ENCODE data around the gene ACSL4. TPM values are rescaled to one million over a fixed set of nuclear protein-coding genes. Genes with fewer than 3 reads are reported as not detected.

The ACSL4 gene
- total RNA-seq, 4 donors from 2014 or later: 38.4 to 62.9 (median 46.9) TPM

GRCh38 chrX:109707720-109708119 is 25.3 kb downstream of the ACSL4 start:
- H3K36me3 ChIP-seq: no peaks in the 10 kb centered on the region
- no peak overlapping the region for H3K27ac ChIP-seq
- H3K9me3 ChIP-seq: no peaks in the 10 kb centered on the region
- 89 to 92% methylated on average over 4 of the region's 4 CpGs for WGBS, 2 donors
- TF ChIP-seq CTCF (IDR thresholded peaks at IDR 0.05) (no peak), POLR2A (IDR thresholded peaks at IDR 0.05) (no peak)
- no peak overlapping the region for H3K4me3 ChIP-seq (replicated peaks in 1 of 3)
- intact Hi-C loops (cut with DNase I): no loop called here
- no peaks in the 10 kb centered on the region for H3K4me1 ChIP-seq
- H3K27me3 ChIP-seq: no peaks in the 10 kb centered on the region
- no peak for DNase-seq

- no peak overlapping the region for H3K4me3 ChIP-seq (replicated peaks in 1 of 3)
- 79 to 82% methylated on average over 4 to 5 of the region's 5 CpGs for WGBS, 2 donors
- no peak overlapping the region for H3K27ac ChIP-seq
- no peaks in the 10 kb centered on the region for H3K4me1 ChIP-seq
- H3K36me3 ChIP-seq: no peaks in the 10 kb centered on the region
- H3K27me3 ChIP-seq: no peaks in the 10 kb centered on the region
- no peak for TF ChIP-seq POLR2A (IDR thresholded peaks at IDR 0.05)
- TF ChIP-seq CTCF (IDR thresholded peaks at IDR 0.05): no peak
- H3K9me3 ChIP-seq: no peaks in the 10 kb centered on the region
- intact Hi-C loops (cut with DNase I): no loop called here
- no peak for DNase-seq
These were observed 25.7 kb downstream of the ACSL4 start for GRCh38 chrX:109707319-109707718.

GRCh38 chrX:109704563-109704962 is 28.5 kb downstream of the ACSL4 start:
- no peak overlapping the region for H3K4me3 ChIP-seq (replicated peaks in 1 of 3)
- H3K4me1 ChIP-seq: no peaks in the 10 kb centered on the region
- H3K27ac ChIP-seq: no peak overlapping the region
- H3K27me3 ChIP-seq: no peaks in the 10 kb centered on the region
- no peak for DNase-seq
- H3K9me3 ChIP-seq: no peaks in the 10 kb centered on the region
- TF ChIP-seq CTCF (IDR thresholded peaks at IDR 0.05) (no peak), POLR2A (IDR thresholded peaks at IDR 0.05) (no peak)
- H3K36me3 ChIP-seq: no peaks in the 10 kb centered on the region
- intact Hi-C loops (cut with DNase I): no loop called here

- Histone ChIP-seq H3K4me1 (no peaks in the 10 kb centered on the region), H3K27ac (no peak overlapping the region), H3K4me3 (replicated peaks in 1 of 3) (no peak overlapping the region), H3K27me3 (no peaks in the 10 kb centered on the region), H3K9me3 (no peaks in the 10 kb centered on the region), H3K36me3 (no peaks in the 10 kb centered on the region)
- WGBS, 2 donors: 88 to 95% methylated on average over 2 of the region's 2 CpGs
- no peak for TF ChIP-seq CTCF (IDR thresholded peaks at IDR 0.05)
- intact Hi-C loops (cut with DNase I): no loop called here
- DNase-seq: no peak
These were observed 35.2 kb downstream of the ACSL4 start for GRCh38 chrX:109697855-109698254.

- WGBS, 2 donors: 83 to 85% methylated on average over 4 of the region's 4 CpGs
- no peak overlapping the region for H3K4me3 ChIP-seq (replicated peaks in 1 of 3)
- intact Hi-C loops (cut with DNase I): no loop called here
- no peaks in the 10 kb centered on the region for H3K9me3 ChIP-seq
- no peaks in the 10 kb centered on the region for H3K4me1 ChIP-seq
- no peak for DNase-seq
- no peak overlapping the region for H3K27ac ChIP-seq
- H3K27me3 ChIP-seq: no peaks in the 10 kb centered on the region
- H3K36me3 ChIP-seq: no peaks in the 10 kb centered on the region
- no peak for TF ChIP-seq CTCF (IDR thresholded peaks at IDR 0.05)
- no peak for TF ChIP-seq POLR2A (IDR thresholded peaks at IDR 0.05)
These were observed 36.8 kb downstream of the ACSL4 start for GRCh38 chrX:109696146-109696740.
